ENCODE measurements around the gene EEF1AKMT1. TPM values are rescaled to one million over a fixed set of nuclear protein-coding genes. Genes with fewer than 3 reads are reported as not detected.
A peak's percentile ranks its signal among the peaks of the same experiment; 100 is the strongest.

Gene EEF1AKMT1
- total RNA-seq, 1 experiment from 2014 or later: 10.6 TPM

DNA sequence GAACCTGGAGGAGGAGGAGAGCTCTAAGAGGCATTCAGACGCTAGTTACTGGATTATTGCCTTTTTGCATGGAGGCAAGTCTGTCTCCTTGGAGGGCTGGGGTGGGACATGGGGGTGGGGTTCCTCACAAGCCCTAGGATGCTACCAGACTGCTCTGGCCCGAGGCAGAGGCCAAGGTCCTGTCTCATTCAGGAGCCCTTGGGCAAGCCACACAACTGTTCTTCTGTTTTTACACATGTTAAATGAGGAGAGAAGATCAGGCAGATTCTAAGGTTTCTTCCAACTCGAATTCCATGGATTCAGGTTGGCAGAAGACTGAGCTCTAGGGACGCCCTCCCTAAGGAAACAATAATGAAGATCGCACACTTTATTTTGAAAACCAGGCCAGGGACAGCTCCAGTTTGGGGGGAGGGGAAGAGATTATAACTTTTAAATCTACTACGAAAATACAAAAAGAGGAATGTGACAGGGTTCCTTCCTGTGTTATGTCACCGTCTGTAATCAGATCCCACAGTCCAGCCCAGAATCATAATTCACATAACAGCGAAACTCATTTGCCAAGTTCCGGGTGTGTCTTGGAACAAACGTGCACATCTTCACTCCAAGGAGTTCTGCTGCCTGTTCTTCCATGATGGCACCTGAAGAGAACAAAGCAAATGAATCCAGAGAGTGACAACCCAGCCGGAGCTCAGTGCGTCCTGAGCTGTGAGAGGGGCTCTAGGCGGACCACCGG is 45.0 kb downstream of the EEF1AKMT1 start:
- H3K9me2 ChIP-seq (replicated peaks; ENCODE audit: low read length): no peaks in the 10 kb centered on the region
- ChIA-PET POLR2A (ENCODE audit: unreplicated experiment) (no interaction called here), CTCF (interaction anchor here (0.7 kb wide), 1 partner anchor 39 kb away, joined by 7 read pairs; no protein-coding TSS in a partner anchor)
- no peak for ATAC-seq
- TF ChIP-seq EZH2 (IDR thresholded peaks at IDR 0.05; ENCODE audit: low read length, unreplicated experiment): no peak
- TF ChIP-seq EZH2phosphoT487 (IDR thresholded peaks at IDR 0.05; ENCODE audit: borderline replicate concordance, low read length): no peak
- TF ChIP-seq, protein P1, sequence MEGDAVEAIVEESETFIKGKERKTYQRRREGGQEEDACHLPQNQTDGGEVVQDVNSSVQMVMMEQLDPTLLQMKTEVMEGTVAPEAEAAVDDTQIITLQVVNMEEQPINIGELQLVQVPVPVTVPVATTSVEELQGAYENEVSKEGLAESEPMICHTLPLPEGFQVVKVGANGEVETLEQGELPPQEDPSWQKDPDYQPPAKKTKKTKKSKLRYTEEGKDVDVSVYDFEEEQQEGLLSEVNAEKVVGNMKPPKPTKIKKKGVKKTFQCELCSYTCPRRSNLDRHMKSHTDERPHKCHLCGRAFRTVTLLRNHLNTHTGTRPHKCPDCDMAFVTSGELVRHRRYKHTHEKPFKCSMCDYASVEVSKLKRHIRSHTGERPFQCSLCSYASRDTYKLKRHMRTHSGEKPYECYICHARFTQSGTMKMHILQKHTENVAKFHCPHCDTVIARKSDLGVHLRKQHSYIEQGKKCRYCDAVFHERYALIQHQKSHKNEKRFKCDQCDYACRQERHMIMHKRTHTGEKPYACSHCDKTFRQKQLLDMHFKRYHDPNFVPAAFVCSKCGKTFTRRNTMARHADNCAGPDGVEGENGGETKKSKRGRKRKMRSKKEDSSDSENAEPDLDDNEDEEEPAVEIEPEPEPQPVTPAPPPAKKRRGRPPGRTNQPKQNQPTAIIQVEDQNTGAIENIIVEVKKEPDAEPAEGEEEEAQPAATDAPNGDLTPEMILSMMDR (conservative IDR thresholded peaks at IDR 0.05; ENCODE audit: low read depth, low read length): no peak
- BruUV-seq (replicated peaks): no TSS peak
- H3K4me2 ChIP-seq (ENCODE audit: low read length): no peak overlapping the region
- H3K27me3 ChIP-seq (ENCODE audit: low read length): no peaks in the 10 kb centered on the region
- no peak overlapping the region for H3K9ac ChIP-seq (ENCODE audit: low read length)
- H3K4me3 ChIP-seq (ENCODE audit: low read length): no peak overlapping the region
- H2AFZ ChIP-seq (ENCODE audit: low read length): no peak overlapping the region
- H3K9me3 ChIP-seq (ENCODE audit: low read length): no peaks in the 10 kb centered on the region
- H3K79me2 ChIP-seq (ENCODE audit: low read length): no peaks in the 10 kb centered on the region
- H3K4me1 ChIP-seq (ENCODE audit: insufficient read depth, low read length): no peaks in the 10 kb centered on the region
- intact Hi-C loops (cut with micrococcal nuclease): no loop called here
- peak; percentile 19 for DNase-seq
- H3F3A ChIP-seq (ENCODE audit: low read length, unreplicated experiment): no peaks in the 10 kb centered on the region
- no peak overlapping the region for H3K27ac ChIP-seq (ENCODE audit: low read length)
- no peaks in the 10 kb centered on the region for H3K36me3 ChIP-seq (ENCODE audit: low read depth, low read length)
- H4K20me1 ChIP-seq (ENCODE audit: low read length): no peaks in the 10 kb centered on the region

GRCh38 chr13:20727856-20728255 is 45.9 kb downstream of the EEF1AKMT1 start:
- CTCF ChIA-PET: interaction anchor here (0.7 kb wide), 1 partner anchor 40 kb away, joined by 7 read pairs; no protein-coding TSS in a partner anchor

More at GRCh38 chr13:20727856-20728255, 45.9 kb downstream of the EEF1AKMT1 start:
- no peaks in the 10 kb centered on the region for H3K9me2 ChIP-seq (replicated peaks; ENCODE audit: low read length)
- H3K27ac ChIP-seq (ENCODE audit: low read length): no peak overlapping the region
- H3K4me3 ChIP-seq (ENCODE audit: low read length): no peak overlapping the region
- H3K9ac ChIP-seq (ENCODE audit: low read length): no peak overlapping the region
- H3K27me3 ChIP-seq (ENCODE audit: low read length): no peaks in the 10 kb centered on the region
- no TSS peak for BruUV-seq (replicated peaks)
- H3K36me3 ChIP-seq (ENCODE audit: low read depth, low read length): no peaks in the 10 kb centered on the region
- H3F3A ChIP-seq (ENCODE audit: low read length, unreplicated experiment): no peaks in the 10 kb centered on the region
- ATAC-seq (no peak), DNase-seq (no peak)
- H3K4me1 ChIP-seq (ENCODE audit: insufficient read depth, low read length): no peaks in the 10 kb centered on the region
- no peaks in the 10 kb centered on the region for H3K79me2 ChIP-seq (ENCODE audit: low read length)
- no peaks in the 10 kb centered on the region for H3K9me3 ChIP-seq (ENCODE audit: low read length)
- no peak overlapping the region for H2AFZ ChIP-seq (ENCODE audit: low read length)
- TF ChIP-seq, protein P1 (conservative IDR thresholded peaks at IDR 0.05; ENCODE audit: low read depth, low read length): no peak
- no peak for TF ChIP-seq EZH2phosphoT487 (IDR thresholded peaks at IDR 0.05; ENCODE audit: borderline replicate concordance, low read length)
- TF ChIP-seq EZH2 (IDR thresholded peaks at IDR 0.05; ENCODE audit: low read length, unreplicated experiment): no peak
- H4K20me1 ChIP-seq (ENCODE audit: low read length): no peaks in the 10 kb centered on the region
- H3K4me2 ChIP-seq (ENCODE audit: low read length): no peak overlapping the region
- POLR2A ChIA-PET (ENCODE audit: unreplicated experiment): no interaction called here
- intact Hi-C loops (cut with micrococcal nuclease): no loop called here

All from PC-3 (cell line).